Measurements from ENCODE around the gene NFIC.
"Not testable (repeated sequence)": the region's sequence is repeated elsewhere in the genome, so short reads cannot be mapped to it uniquely, and the experiment has no call there.

NFIC gene

DNA sequence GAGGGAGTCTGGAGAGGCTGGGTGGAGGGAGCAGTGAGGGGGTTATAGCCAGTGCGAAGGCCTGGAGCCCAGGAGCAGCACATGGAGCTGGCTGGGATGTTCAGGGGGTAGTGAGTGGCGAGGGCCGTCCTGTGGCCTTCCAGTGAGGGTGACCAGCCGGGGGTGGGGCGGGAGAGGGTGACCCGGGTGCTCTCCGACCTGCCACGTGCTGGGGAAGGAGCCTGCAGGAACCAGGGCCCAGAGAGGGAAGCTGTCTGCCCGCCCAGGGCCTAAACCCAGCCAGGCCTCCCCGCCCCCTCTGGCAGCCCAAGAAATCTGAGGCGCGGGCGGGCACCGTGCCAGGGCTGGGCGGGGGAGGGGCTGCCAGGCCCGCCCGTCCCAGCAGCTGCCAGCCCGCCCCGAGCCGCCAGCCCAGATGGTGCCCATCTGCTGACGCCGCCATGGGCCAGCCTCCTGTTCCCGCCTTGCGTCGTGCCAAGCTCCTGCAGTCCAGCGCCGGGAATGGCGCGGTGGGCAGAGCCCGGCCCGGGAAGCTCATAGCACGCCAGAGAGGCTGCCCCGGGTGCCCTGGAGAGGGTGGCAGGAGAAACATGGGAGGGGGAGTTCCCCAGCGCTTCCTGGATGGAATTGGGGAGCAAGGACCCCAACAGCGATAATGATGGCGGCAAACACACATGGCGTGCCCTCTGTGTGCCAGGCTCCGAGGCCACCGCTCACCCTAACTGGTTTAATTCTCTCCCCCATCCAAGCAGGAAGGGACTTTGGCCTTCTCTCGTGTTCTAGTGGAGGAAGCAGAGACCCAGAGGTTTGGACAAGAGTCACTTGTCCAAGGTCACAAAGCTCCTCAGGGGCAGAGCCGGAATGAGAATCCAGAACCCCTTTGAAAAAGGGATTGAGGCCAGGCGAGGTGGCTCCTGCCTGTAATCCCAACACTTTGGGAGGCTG, 21.5 kb downstream of the NFIC start:
- H3K4me3 ChIP-seq (ENCODE audit: low read length): no peak overlapping the region
- no peak for DNase-seq (ENCODE audit: low read depth, low spot score)
- no peaks in the 10 kb centered on the region for H3K9me3 ChIP-seq (ENCODE audit: control insufficient read depth, insufficient read depth, low read length)
- H3K36me3 ChIP-seq (ENCODE audit: control insufficient read depth, insufficient read depth, low read length): no peaks in the 10 kb centered on the region
- no peak overlapping the region for H3K27ac ChIP-seq (ENCODE audit: low read length)
- no peaks in the 10 kb centered on the region for H3K27me3 ChIP-seq (ENCODE audit: control insufficient read depth, insufficient read depth, low read length)
- H3K4me1 ChIP-seq (ENCODE audit: control insufficient read depth, insufficient read depth, low read length): peaks cover 3% of the 10 kb centered on the region; the same call in 1 of the 2 replicates
- WGBS (ENCODE audit: insufficient coverage, insufficient read length): no CpG with 5 or more reads among the region's 42 CpGs

DNA sequence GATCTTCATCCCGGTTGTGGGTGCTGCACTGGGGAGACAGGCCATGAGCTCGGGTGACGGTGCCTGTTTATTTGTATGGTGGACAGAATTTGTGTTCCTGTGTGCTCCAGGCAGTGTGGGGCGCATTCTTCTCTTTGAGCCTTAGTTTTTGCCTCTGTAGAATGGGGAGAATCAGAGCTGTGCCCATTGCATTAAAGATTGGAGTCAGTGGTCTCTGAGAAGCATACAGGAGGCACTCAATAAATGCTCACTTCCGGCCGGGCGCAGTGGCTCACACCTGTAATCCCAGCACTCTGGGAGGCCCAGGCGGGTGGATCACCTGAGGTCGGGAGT, 23.0 kb downstream of the NFIC start:
- Histone ChIP-seq H3K27me3 (ENCODE audit: control insufficient read depth, insufficient read depth, low read length) (no peaks in the 10 kb centered on the region), H3K36me3 (ENCODE audit: control insufficient read depth, insufficient read depth, low read length) (no peaks in the 10 kb centered on the region), H3K27ac (ENCODE audit: low read length) (no peak overlapping the region), H3K4me3 (ENCODE audit: low read length) (no peak overlapping the region), H3K4me1 (ENCODE audit: control insufficient read depth, insufficient read depth, low read length) (peaks cover 3% of the 10 kb centered on the region; the same call in 1 of the 2 replicates), H3K9me3 (ENCODE audit: control insufficient read depth, insufficient read depth, low read length) (no peaks in the 10 kb centered on the region)
- no peak for DNase-seq (ENCODE audit: low read depth, low spot score)
- no CpG with 5 or more reads among the region's 9 CpGs for WGBS (ENCODE audit: insufficient coverage, insufficient read length)

GRCh38 chr19:3389876-3390371, 23.5 kb downstream of the NFIC start:
- H3K4me1 ChIP-seq (ENCODE audit: control insufficient read depth, insufficient read depth, low read length): peaks cover 1% of the 10 kb centered on the region; the same call in 1 of the 2 replicates
- DNase-seq (ENCODE audit: low read depth, low spot score): no peak
- no CpG with 5 or more reads among the region's 17 CpGs for WGBS (ENCODE audit: insufficient coverage, insufficient read length)
- H3K27ac ChIP-seq (ENCODE audit: low read length): no peak overlapping the region
- no peaks in the 10 kb centered on the region for H3K27me3 ChIP-seq (ENCODE audit: control insufficient read depth, insufficient read depth, low read length)
- H3K9me3 ChIP-seq (ENCODE audit: control insufficient read depth, insufficient read depth, low read length): no peaks in the 10 kb centered on the region
- H3K36me3 ChIP-seq (ENCODE audit: control insufficient read depth, insufficient read depth, low read length): no peaks in the 10 kb centered on the region
- H3K4me3 ChIP-seq (ENCODE audit: low read length): no peak overlapping the region

GRCh38 chr19:3391911-3392310, 25.5 kb downstream of the NFIC start:
- not testable (repeated sequence) for H3K27ac ChIP-seq (ENCODE audit: low read length); H3K9me3 ChIP-seq (ENCODE audit: control insufficient read depth, insufficient read depth, low read length); H3K27me3 ChIP-seq (ENCODE audit: control insufficient read depth, insufficient read depth, low read length); DNase-seq (ENCODE audit: low read depth, low spot score); H3K36me3 ChIP-seq (ENCODE audit: control insufficient read depth, insufficient read depth, low read length); H3K4me3 ChIP-seq (ENCODE audit: low read length); H3K4me1 ChIP-seq (ENCODE audit: control insufficient read depth, insufficient read depth, low read length)
- WGBS (ENCODE audit: insufficient coverage, insufficient read length): no CpG with 5 or more reads among the region's 9 CpGs

- no CpG with 5 or more reads among the region's 11 CpGs for WGBS (ENCODE audit: insufficient coverage, insufficient read length)
- Histone ChIP-seq H3K4me3 (ENCODE audit: low read length) (no peak overlapping the region), H3K27ac (ENCODE audit: low read length) (no peak overlapping the region), H3K9me3 (ENCODE audit: control insufficient read depth, insufficient read depth, low read length) (no peaks in the 10 kb centered on the region), H3K27me3 (ENCODE audit: control insufficient read depth, insufficient read depth, low read length) (no peaks in the 10 kb centered on the region), H3K4me1 (ENCODE audit: control insufficient read depth, insufficient read depth, low read length) (no peaks in the 10 kb centered on the region; the same call in 1 of the 2 replicates), H3K36me3 (ENCODE audit: control insufficient read depth, insufficient read depth, low read length) (no peaks in the 10 kb centered on the region)
- DNase-seq (ENCODE audit: low read depth, low spot score): no peak
These were observed 26.1 kb downstream of the NFIC start for GRCh38 chr19:3392480-3392879.

GRCh38 chr19:3396881-3397265, 30.5 kb downstream of the NFIC start:
- peaks cover 1% of the 10 kb centered on the region; the same call in 1 of the 2 replicates for H3K4me1 ChIP-seq (ENCODE audit: control insufficient read depth, insufficient read depth, low read length)
- H3K9me3 ChIP-seq (ENCODE audit: control insufficient read depth, insufficient read depth, low read length): no peaks in the 10 kb centered on the region
- H3K36me3 ChIP-seq (ENCODE audit: control insufficient read depth, insufficient read depth, low read length): no peaks in the 10 kb centered on the region
- H3K4me3 ChIP-seq (ENCODE audit: low read length): no peak overlapping the region
- WGBS (ENCODE audit: insufficient coverage, insufficient read length): no CpG with 5 or more reads among the region's 8 CpGs
- H3K27me3 ChIP-seq (ENCODE audit: control insufficient read depth, insufficient read depth, low read length): no peaks in the 10 kb centered on the region
- no peak for DNase-seq (ENCODE audit: low read depth, low spot score)
- H3K27ac ChIP-seq (ENCODE audit: low read length): no peak overlapping the region

GRCh38 chr19:3397266-3398022, 31.1 kb downstream of the NFIC start:
- no CpG with 5 or more reads among the region's 17 CpGs for WGBS (ENCODE audit: insufficient coverage, insufficient read length)
- H3K36me3 ChIP-seq (ENCODE audit: control insufficient read depth, insufficient read depth, low read length): no peaks in the 10 kb centered on the region
- H3K27me3 ChIP-seq (ENCODE audit: control insufficient read depth, insufficient read depth, low read length): no peaks in the 10 kb centered on the region
- H3K9me3 ChIP-seq (ENCODE audit: control insufficient read depth, insufficient read depth, low read length): no peaks in the 10 kb centered on the region
- peaks cover 1% of the 10 kb centered on the region; the same call in 1 of the 2 replicates for H3K4me1 ChIP-seq (ENCODE audit: control insufficient read depth, insufficient read depth, low read length)
- no peak overlapping the region for H3K4me3 ChIP-seq (ENCODE audit: low read length)
- no peak overlapping the region for H3K27ac ChIP-seq (ENCODE audit: low read length)
- no peak for DNase-seq (ENCODE audit: low read depth, low spot score)

- peaks cover 1% of the 10 kb centered on the region; the same call in 1 of the 2 replicates for H3K4me1 ChIP-seq (ENCODE audit: control insufficient read depth, insufficient read depth, low read length)
- DNase-seq (ENCODE audit: low read depth, low spot score): no peak
- H3K27me3 ChIP-seq (ENCODE audit: control insufficient read depth, insufficient read depth, low read length): no peaks in the 10 kb centered on the region
- no peaks in the 10 kb centered on the region for H3K36me3 ChIP-seq (ENCODE audit: control insufficient read depth, insufficient read depth, low read length)
- WGBS (ENCODE audit: insufficient coverage, insufficient read length): no CpG with 5 or more reads among the region's 31 CpGs
- no peak overlapping the region for H3K4me3 ChIP-seq (ENCODE audit: low read length)
- H3K9me3 ChIP-seq (ENCODE audit: control insufficient read depth, insufficient read depth, low read length): no peaks in the 10 kb centered on the region
- no peak overlapping the region for H3K27ac ChIP-seq (ENCODE audit: low read length)
These were observed 31.9 kb downstream of the NFIC start for GRCh38 chr19:3398114-3398899.

DNA sequence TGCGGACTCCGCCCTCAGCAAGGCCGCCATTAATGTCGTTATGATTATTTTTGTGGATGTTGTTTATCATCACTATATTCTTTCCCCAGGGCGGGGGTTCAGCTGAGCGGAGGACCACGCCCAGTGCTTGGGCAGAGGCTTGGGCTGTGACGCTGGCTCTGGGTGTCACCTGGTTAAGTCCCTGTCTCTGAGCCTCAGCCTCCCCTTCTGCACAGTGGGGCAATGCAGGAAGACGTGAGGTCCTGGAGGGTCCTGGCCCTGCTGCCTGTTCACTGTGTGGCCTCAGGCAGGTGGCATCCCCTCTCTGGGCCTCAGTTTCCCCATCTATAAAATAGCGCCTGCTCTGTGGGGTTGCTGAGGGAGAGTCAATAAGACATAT, 32.5 kb downstream of the NFIC start:
- H3K4me1 ChIP-seq (ENCODE audit: control insufficient read depth, insufficient read depth, low read length): peaks cover 1% of the 10 kb centered on the region; the same call in 1 of the 2 replicates
- no peaks in the 10 kb centered on the region for H3K36me3 ChIP-seq (ENCODE audit: control insufficient read depth, insufficient read depth, low read length)
- H3K27me3 ChIP-seq (ENCODE audit: control insufficient read depth, insufficient read depth, low read length): no peaks in the 10 kb centered on the region
- no peak overlapping the region for H3K4me3 ChIP-seq (ENCODE audit: low read length)
- no peaks in the 10 kb centered on the region for H3K9me3 ChIP-seq (ENCODE audit: control insufficient read depth, insufficient read depth, low read length)
- DNase-seq (ENCODE audit: low read depth, low spot score): no peak
- no CpG with 5 or more reads among the region's 10 CpGs for WGBS (ENCODE audit: insufficient coverage, insufficient read length)
- H3K27ac ChIP-seq (ENCODE audit: low read length): no peak overlapping the region

DNA sequence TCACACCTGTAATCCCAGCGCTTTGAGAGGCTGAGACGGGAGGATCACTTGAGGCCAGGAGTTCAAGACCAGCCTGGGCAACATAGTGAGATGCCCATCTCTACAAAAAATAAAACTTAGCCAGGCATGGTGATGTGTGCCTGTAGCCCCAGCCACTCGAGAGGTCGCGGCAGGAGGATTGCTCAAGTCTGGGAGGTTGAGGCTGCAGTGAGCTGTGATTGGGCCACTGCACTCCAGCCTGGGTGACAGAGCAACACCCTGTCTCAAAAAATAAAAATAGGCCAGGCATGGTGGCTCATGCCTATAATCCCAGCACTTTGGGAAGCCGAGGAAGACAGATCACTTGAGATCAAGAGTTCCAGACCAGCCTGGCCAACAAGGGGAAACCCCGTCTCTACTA, 32.9 kb downstream of the NFIC start:
- not testable (repeated sequence) for DNase-seq (ENCODE audit: low read depth, low spot score); H3K4me1 ChIP-seq (ENCODE audit: control insufficient read depth, insufficient read depth, low read length); H3K27ac ChIP-seq (ENCODE audit: low read length); H3K36me3 ChIP-seq (ENCODE audit: control insufficient read depth, insufficient read depth, low read length); H3K9me3 ChIP-seq (ENCODE audit: control insufficient read depth, insufficient read depth, low read length); H3K27me3 ChIP-seq (ENCODE audit: control insufficient read depth, insufficient read depth, low read length); H3K4me3 ChIP-seq (ENCODE audit: low read length)
- WGBS (ENCODE audit: insufficient coverage, insufficient read length): no CpG with 5 or more reads among the region's 7 CpGs
